ENCODE measurements around the gene ZNF552.
"Not testable (repeated sequence)": the region's sequence is repeated elsewhere in the genome, so short reads cannot be mapped to it uniquely, and the experiment has no call there.

The ZNF552 gene

DNA sequence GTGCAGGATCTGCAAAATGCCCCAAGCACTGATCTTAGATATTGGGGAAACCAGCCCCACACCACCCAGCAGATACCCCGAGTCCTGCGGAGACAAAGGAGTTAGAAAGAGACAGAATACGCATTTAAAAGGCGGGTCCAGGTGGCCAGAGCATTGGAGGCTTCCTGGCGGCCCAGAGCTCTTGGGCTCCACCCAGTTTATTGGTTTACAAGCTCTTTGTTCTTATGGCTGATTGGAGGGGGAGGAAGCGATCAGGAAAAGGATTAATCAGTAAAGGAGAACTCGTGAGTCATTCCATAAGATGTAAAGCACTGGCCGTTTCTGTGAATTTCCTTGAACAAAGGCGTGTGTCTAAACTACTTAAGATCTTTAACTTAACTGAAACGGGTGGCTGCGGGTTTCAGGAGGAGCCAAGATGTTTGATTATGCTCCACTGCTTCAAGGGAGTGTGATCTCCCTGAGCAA is 35.9 kb upstream of the ZNF552 start:
- Histone ChIP-seq H3K36me3 (ENCODE audit: insufficient read depth, low read length) (peaks cover 33% of the 10 kb centered on the region), H3K27me3 (ENCODE audit: insufficient read depth, low read length, poor library complexity) (no peaks in the 10 kb centered on the region), H3K9ac (ENCODE audit: low read depth, low read length) (peak overlapping the region; percentile 83), H3K4me3 (ENCODE audit: low read depth in 1 of 2, low read length in 2 of 2) (peak overlapping the region; percentile 81 to 96; a peak in 3 of 4 replicates), H4K20me1 (ENCODE audit: insufficient read depth, low read length) (peaks cover 17% of the 10 kb centered on the region), H3K4me2 (ENCODE audit: insufficient read depth, low read length) (peak overlapping the region; percentile 96), H3K27ac (ENCODE audit: low read length) (peak overlapping the region; percentile 83), H3K9me3 (ENCODE audit: insufficient read depth, low read length, severe bottlenecking) (no peaks in the 10 kb centered on the region), H2AFZ (ENCODE audit: low read depth, low read length) (0 out of 2 replicates have a peak overlapping the region, but pooled peaks have one; percentile 16), H3K4me1 (ENCODE audit: insufficient read depth, low read length) (peaks cover 26% of the 10 kb centered on the region), H3K79me2 (ENCODE audit: insufficient read depth, low read length) (peaks cover 66% of the 10 kb centered on the region)
- DNase-seq (peak; percentile 16), ATAC-seq (ENCODE audit: insufficient read depth, low read depth) (no peak)
- TF ChIP-seq, protein P1, sequence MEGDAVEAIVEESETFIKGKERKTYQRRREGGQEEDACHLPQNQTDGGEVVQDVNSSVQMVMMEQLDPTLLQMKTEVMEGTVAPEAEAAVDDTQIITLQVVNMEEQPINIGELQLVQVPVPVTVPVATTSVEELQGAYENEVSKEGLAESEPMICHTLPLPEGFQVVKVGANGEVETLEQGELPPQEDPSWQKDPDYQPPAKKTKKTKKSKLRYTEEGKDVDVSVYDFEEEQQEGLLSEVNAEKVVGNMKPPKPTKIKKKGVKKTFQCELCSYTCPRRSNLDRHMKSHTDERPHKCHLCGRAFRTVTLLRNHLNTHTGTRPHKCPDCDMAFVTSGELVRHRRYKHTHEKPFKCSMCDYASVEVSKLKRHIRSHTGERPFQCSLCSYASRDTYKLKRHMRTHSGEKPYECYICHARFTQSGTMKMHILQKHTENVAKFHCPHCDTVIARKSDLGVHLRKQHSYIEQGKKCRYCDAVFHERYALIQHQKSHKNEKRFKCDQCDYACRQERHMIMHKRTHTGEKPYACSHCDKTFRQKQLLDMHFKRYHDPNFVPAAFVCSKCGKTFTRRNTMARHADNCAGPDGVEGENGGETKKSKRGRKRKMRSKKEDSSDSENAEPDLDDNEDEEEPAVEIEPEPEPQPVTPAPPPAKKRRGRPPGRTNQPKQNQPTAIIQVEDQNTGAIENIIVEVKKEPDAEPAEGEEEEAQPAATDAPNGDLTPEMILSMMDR (IDR thresholded peaks at IDR 0.05; ENCODE audit: borderline replicate concordance, extremely low read depth, low read length, poor library complexity, severe bottlenecking): no peak
- TF ChIP-seq EZH2 (IDR thresholded peaks at IDR 0.05; ENCODE audit: borderline replicate concordance, low read depth, low read length, severe bottlenecking): no peak

DNA sequence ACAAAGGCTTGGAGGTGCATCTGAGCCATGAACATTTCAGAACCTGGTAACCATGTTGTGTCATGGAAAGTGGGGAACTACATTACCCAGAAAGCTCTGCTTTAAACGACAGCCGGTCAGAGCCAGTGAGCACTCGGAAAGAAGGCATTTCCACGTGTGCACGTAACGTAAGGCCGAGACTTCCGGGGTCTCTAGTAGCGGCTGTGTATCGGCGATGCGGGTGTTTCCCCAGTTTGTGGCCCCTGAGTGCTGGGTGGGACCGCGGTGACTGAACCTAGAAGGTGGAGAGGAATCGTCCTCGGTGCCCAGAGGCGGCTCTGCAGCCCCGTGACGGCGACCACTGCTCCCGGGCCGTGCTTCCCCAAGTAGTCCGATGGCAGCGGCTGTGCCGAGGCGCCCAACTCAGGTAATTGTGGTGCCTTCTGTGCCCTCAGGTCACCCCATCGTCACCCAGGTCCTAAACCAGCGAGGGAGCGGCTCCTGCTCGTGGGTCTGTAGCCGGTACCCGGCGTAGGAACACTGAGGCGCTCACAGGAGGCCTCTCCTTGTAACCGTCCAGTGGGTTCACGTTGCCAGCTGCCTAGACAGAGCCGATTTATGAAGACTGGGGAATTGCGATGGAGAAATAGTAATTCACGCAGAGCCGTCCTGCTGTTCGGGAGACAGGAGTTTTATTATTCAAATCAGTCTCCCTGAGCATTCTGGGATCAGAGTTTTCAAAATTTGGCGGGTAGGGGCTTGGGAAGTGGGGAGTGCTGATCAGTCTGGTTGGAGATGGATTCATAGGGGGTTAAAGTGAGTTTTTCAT is 35.2 kb upstream of the ZNF552 start, which contains the start of gene ZNF587:
Gene ZNF587, plus strand, starts transcription at position 194 of the 808 bp plus-strand sequence. Its CDS starts 180 bp downstream, at position 374.
- peaks cover 26% of the 10 kb centered on the region for H3K4me1 ChIP-seq (ENCODE audit: insufficient read depth, low read length)
- peaks cover 17% of the 10 kb centered on the region for H4K20me1 ChIP-seq (ENCODE audit: insufficient read depth, low read length)
- H3K36me3 ChIP-seq (ENCODE audit: insufficient read depth, low read length): peaks cover 35% of the 10 kb centered on the region
- H3K4me3 ChIP-seq (ENCODE audit: low read depth in 1 of 2, low read length in 2 of 2): peak within 1 kb of the TSS; percentile 81 to 96; a peak in 3 of 4 replicates
- not testable (repeated sequence) for H3K27me3 ChIP-seq (ENCODE audit: insufficient read depth, low read length, poor library complexity); H3K9me3 ChIP-seq (ENCODE audit: insufficient read depth, low read length, severe bottlenecking)
- peak within 1 kb of the TSS; percentile 83 for H3K27ac ChIP-seq (ENCODE audit: low read length)
- DNase-seq (peak; percentile 85), ATAC-seq (ENCODE audit: insufficient read depth, low read depth) (peak; percentile 99)
- peak within 1 kb of the TSS; percentile 70 for H2AFZ ChIP-seq (ENCODE audit: low read depth, low read length)
- peaks cover 68% of the 10 kb centered on the region for H3K79me2 ChIP-seq (ENCODE audit: insufficient read depth, low read length)
- H3K4me2 ChIP-seq (ENCODE audit: insufficient read depth, low read length): peak within 1 kb of the TSS; percentile 96
- peak within 1 kb of the TSS; percentile 83 for H3K9ac ChIP-seq (ENCODE audit: low read depth, low read length)

DNA sequence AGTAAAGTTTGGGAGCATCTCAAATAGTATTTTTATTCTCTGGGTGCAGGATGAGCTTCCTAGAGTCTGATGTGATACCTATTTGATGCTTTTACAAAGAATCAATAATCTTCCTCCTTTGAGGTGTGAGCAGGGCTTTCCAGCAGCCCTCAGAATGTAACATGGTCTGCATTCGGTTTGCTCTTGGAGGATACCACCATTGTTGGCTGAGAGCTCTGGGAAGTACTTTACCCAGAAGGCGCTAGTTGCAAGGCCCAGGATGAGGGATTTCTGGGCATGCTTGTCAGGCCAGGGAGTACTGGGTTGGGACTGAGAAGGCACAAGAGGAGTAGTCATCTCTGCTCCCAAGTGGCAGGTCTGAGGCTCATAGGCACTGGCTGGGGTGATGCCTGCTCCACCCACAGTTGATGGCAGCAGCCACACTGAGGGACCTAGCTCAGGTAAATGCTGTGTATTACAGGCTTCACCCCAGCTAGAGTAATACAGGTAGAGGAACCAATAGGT is 34.5 kb upstream of the ZNF552 start:
- Histone ChIP-seq H3K36me3 (ENCODE audit: insufficient read depth, low read length) (peaks cover 38% of the 10 kb centered on the region), H3K4me2 (ENCODE audit: insufficient read depth, low read length) (peak overlapping the region; percentile 96)

DNA sequence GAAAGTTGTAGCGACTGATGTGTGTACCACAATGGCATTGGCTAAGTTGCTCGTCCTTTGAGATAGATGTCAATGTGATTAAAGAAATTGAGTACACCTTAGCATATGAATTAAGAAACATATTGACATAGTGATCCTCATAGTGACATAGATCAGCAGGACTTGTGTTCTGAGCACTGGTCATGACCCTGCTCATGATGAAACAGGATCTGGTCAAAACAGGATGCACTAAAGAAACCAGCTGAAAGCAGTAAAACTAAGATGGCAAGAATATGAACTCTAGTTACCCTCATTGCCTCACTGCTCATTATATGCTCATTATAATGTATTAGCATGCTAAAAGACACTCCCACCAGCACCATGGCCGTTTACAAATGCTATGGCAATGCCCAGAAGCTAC is 32.5 kb upstream of the ZNF552 start:
- H3K27ac ChIP-seq (ENCODE audit: low read length); H3K4me3 ChIP-seq (ENCODE audit: low read depth in 1 of 2, low read length in 2 of 2); H2AFZ ChIP-seq (ENCODE audit: low read depth, low read length); H3K9ac ChIP-seq (ENCODE audit: low read depth, low read length); H3K27me3 ChIP-seq (ENCODE audit: insufficient read depth, low read length, poor library complexity); DNase-seq; H3K4me2 ChIP-seq (ENCODE audit: insufficient read depth, low read length); ATAC-seq (ENCODE audit: insufficient read depth, low read depth); H3K9me3 ChIP-seq (ENCODE audit: insufficient read depth, low read length, severe bottlenecking): not testable (repeated sequence)
- Histone ChIP-seq H3K36me3 (ENCODE audit: insufficient read depth, low read length) (peaks cover 42% of the 10 kb centered on the region), H3K4me1 (ENCODE audit: insufficient read depth, low read length) (peaks cover 26% of the 10 kb centered on the region), H4K20me1 (ENCODE audit: insufficient read depth, low read length) (peaks cover 12% of the 10 kb centered on the region), H3K79me2 (ENCODE audit: insufficient read depth, low read length) (peaks cover 65% of the 10 kb centered on the region)

More for the DNA sequence above, 34.5 kb upstream of the ZNF552 start:
- Histone ChIP-seq H3K4me3 (ENCODE audit: low read depth in 1 of 2, low read length in 2 of 2) (peak overlapping the region in 1 of 2 experiments; percentile 96; a peak in 3 of 4 replicates), H2AFZ (ENCODE audit: low read depth, low read length) (peak overlapping the region; percentile 68), H3K27ac (ENCODE audit: low read length) (peak overlapping the region; percentile 57; the same call in 1 of the 2 replicates), H4K20me1 (ENCODE audit: insufficient read depth, low read length) (peaks cover 19% of the 10 kb centered on the region), H3K4me1 (ENCODE audit: insufficient read depth, low read length) (peaks cover 26% of the 10 kb centered on the region), H3K79me2 (ENCODE audit: insufficient read depth, low read length) (peaks cover 69% of the 10 kb centered on the region)
- ATAC-seq (ENCODE audit: insufficient read depth, low read depth): peak; percentile 41
- H3K9me3 ChIP-seq (ENCODE audit: insufficient read depth, low read length, severe bottlenecking); H3K27me3 ChIP-seq (ENCODE audit: insufficient read depth, low read length, poor library complexity); H3K9ac ChIP-seq (ENCODE audit: low read depth, low read length); DNase-seq: not testable (repeated sequence)
